Measurements from ENCODE around the gene ZDHHC1. TPM values are rescaled to one million over a fixed set of nuclear protein-coding genes. Genes with fewer than 3 reads are reported as not detected.

Gene ZDHHC1
- total RNA-seq, 2 donors from 2014 or later = 0.35 TPM; not detected in 1

DNA sequence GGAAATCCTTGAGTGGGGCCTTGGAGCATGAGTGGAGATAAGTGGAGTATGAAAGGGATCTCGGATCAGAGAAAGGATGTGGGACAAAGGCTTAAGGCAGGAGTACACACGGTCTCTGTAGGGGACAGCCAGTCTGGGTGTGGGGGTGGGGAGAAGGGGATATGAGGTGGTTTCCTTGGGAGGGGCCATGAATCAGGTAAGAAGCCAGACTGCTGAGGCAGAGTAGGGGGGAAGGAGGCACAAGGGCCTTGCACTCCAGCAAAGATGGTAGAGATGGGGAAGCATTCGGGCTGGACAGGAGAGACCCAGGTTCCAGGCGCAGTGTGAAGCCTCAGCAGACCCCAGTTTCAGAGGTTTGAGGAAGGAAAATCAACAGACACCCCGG lies 16.2 kb upstream of the ZDHHC1 start:
- Mint-ChIP-seq H3K27ac (no peak overlapping the region), H3K4me3 (peak overlapping the region; percentile 67), H3K36me3 (ENCODE audit: low read depth) (no peaks in the 10 kb centered on the region), H3K27me3 (peaks cover 20% of the 10 kb centered on the region), H3K4me1 (peaks cover 14% of the 10 kb centered on the region)
- no peak for DNase-seq
- no peak for ATAC-seq
- H3K9me3 ChIP-seq (ENCODE audit: control insufficient read depth, low read length, poor library complexity, severe bottlenecking) = no peaks in the 10 kb centered on the region

- Mint-ChIP-seq H3K27ac (no peak overlapping the region), H3K36me3 (ENCODE audit: low read depth) (peaks cover 3% of the 10 kb centered on the region), H3K4me3 (peak overlapping the region; percentile 67), H3K27me3 (peaks cover 26% of the 10 kb centered on the region), H3K4me1 (peaks cover 14% of the 10 kb centered on the region)
- no peak for DNase-seq
- no peaks in the 10 kb centered on the region for H3K9me3 ChIP-seq (ENCODE audit: control insufficient read depth, low read length, poor library complexity, severe bottlenecking)
- no peak for ATAC-seq
Measured at GRCh38 chr16:67431775-67432505, 15.7 kb upstream of the ZDHHC1 start.

GRCh38 chr16:67430977-67431774 lies 14.9 kb upstream of the ZDHHC1 start, which contains the start of gene HSD11B2:
HSD11B2 (plus strand) TSS chr16:67431121; CDS start chr16:67431249, 128 bp downstream.
- Mint-ChIP-seq H3K36me3 (ENCODE audit: low read depth) (peaks cover 6% of the 10 kb centered on the region), H3K4me3 (peak within 1 kb of the TSS; percentile 88), H3K27ac (no peak within 1 kb of the TSS), H3K4me1 (peaks cover 14% of the 10 kb centered on the region), H3K27me3 (peaks cover 32% of the 10 kb centered on the region)
- DNase-seq = peak in 2 of 3 donors; percentile 25 to 28
- peak; percentile 51 for ATAC-seq
- no peaks in the 10 kb centered on the region for H3K9me3 ChIP-seq (ENCODE audit: control insufficient read depth, low read length, poor library complexity, severe bottlenecking)

- peak overlapping the region; percentile 88 for H3K4me3 Mint-ChIP-seq
- no peak overlapping the region for H3K27ac Mint-ChIP-seq
- DNase-seq (no peak), ATAC-seq (peak; percentile 47)
- peaks cover 14% of the 10 kb centered on the region for H3K4me1 Mint-ChIP-seq
- peaks cover 33% of the 10 kb centered on the region for H3K27me3 Mint-ChIP-seq
- H3K36me3 Mint-ChIP-seq (ENCODE audit: low read depth) = peaks cover 6% of the 10 kb centered on the region
- no peaks in the 10 kb centered on the region for H3K9me3 ChIP-seq (ENCODE audit: control insufficient read depth, low read length, poor library complexity, severe bottlenecking)
Measured at GRCh38 chr16:67430504-67430976, 14.3 kb upstream of the ZDHHC1 start.

DNA sequence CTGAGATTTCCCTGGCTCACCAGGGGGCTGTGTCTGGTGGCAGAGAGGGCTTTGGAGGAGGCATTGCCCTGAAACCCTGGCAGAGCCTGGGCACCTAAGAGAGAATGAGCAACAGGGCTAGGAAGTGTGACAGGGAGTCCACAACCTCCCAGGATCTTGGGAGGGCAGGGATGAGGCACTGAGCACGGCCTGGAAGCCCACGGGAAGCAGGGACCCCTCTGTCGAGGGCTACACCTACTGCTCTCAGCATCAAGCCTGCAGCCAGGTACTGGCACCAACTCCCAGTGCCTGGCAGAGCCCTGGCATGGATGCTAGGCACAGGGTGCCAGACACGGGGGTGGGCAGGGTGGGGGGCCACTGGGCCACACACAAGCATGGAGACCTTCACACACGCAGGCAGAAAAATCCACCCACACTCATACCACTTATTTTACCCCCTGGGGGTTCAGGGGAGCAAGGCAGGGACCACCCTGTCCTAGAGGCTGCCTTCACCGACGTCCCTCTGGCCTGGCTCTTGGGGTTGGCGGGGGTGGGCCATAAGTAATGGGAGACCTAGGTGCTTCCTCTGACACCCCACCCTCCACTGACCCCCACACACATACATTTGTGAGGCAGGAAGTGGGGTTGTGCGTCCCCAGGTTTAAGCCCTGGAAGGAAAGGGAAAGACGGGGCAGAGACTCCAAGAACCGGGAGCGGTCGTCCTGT lies 13.7 kb upstream of the ZDHHC1 start:
- no peaks in the 10 kb centered on the region for H3K9me3 ChIP-seq (ENCODE audit: control insufficient read depth, low read length, poor library complexity, severe bottlenecking)
- peak overlapping the region; percentile 88 for H3K4me3 Mint-ChIP-seq
- H3K27me3 Mint-ChIP-seq = peaks cover 39% of the 10 kb centered on the region
- H3K4me1 Mint-ChIP-seq = peaks cover 14% of the 10 kb centered on the region
- peaks cover 6% of the 10 kb centered on the region for H3K36me3 Mint-ChIP-seq (ENCODE audit: low read depth)
- H3K27ac Mint-ChIP-seq = no peak overlapping the region
- ATAC-seq (no peak), DNase-seq (no peak)

DNA sequence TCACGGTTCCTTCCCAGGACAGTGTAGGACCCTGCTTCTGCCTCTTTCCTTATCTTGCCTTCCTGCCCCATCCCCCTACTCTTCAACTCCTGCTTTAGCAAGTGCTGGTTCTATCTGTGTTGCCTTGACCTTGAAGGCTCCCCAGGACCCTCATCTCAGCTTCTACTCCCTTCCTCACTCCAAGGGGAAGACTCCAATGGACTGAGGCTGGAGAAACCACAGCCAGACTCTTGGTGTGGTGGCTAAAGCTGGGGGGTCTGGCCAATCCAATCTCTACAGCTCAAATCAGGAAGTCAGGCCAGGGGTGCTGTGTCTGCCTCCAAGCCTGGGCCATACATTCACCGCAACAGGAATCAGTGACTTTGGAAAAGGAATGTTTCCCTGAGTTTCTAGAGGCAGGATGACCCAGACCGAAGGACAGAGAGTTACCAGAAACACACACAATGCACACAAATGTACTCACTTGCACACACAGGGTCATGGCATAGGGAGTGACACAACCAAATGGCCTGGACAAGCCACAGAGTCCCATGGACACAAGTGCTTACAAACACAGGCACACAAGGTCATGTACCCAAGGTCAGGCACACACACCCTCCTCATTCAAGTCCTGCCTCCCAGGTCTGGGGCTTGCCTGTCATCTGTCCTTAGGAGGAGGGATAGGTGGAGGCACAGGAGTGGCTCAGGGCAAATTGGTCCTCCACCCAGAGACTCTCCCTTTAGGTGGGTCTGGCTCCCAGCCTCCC lies 12.9 kb upstream of the ZDHHC1 start:
- Mint-ChIP-seq H3K27ac (no peak overlapping the region), H3K27me3 (peaks cover 43% of the 10 kb centered on the region), H3K36me3 (ENCODE audit: low read depth) (peaks cover 6% of the 10 kb centered on the region), H3K4me1 (peaks cover 13% of the 10 kb centered on the region), H3K4me3 (peak overlapping the region; percentile 84)
- H3K9me3 ChIP-seq (ENCODE audit: control insufficient read depth, low read length, poor library complexity, severe bottlenecking) = no peaks in the 10 kb centered on the region
- ATAC-seq = no peak
- no peak for DNase-seq

DNA sequence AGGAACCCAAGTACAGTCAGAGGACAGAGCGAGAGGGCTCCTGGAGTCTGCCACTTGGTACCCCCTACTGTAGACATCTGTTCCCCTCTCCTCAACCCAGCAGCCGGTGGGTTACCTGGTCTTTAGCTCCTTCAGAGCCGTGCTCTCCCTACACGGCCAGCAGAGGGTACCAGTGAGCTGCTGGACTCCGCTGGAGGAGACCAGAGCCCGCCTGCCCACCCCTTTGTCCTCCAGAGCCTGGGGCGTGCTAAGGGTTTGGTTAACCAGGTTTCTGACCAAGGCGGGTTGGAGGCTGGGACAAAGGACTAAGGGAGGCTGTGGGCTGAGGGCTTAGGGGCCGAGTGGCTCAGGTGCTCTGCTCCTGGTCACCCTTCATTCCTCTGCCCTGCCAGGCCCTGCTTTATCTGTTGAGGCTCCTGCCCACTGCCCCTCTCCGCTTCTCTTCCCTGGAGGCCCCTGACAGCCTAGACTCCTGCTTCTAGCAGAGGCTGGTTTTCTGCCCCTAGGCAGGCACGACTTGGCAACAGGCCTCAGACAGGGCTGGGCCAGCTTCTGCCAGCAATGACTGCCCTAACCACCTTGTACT lies 12.0 kb upstream of the ZDHHC1 start:
- DNase-seq = peak in 2 of 3 donors; percentile 23 to 36
- Mint-ChIP-seq H3K36me3 (ENCODE audit: low read depth) (peaks cover 6% of the 10 kb centered on the region), H3K27ac (no peak overlapping the region), H3K4me3 (no peak overlapping the region), H3K27me3 (peaks cover 52% of the 10 kb centered on the region), H3K4me1 (peaks cover 11% of the 10 kb centered on the region)
- no peaks in the 10 kb centered on the region for H3K9me3 ChIP-seq (ENCODE audit: control insufficient read depth, low read length, poor library complexity, severe bottlenecking)
- ATAC-seq = peak; percentile 64

DNA sequence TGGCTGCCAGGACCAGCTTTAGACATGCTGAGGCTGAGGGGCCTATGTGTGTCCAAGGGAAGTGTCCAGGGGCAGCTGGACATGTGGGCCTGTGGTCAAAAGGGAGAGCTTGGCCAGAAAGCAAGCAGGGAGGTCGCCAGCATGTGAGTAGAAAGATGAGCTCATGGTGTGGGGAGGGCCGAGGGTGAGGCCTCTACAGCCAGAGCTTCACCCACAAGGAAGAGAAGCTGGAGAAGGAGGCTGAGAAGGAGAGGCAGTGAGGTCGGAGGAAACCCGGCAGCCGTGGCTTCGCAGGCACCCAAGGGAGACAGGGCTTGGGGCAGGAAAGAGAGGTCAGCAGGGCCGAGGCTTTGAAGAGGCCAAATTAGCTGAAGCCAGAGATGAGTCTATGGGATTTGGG lies 10.7 kb upstream of the ZDHHC1 start:
- ATAC-seq (no peak), DNase-seq (no peak)
- Mint-ChIP-seq H3K27me3 (peaks cover 61% of the 10 kb centered on the region), H3K36me3 (ENCODE audit: low read depth) (peaks cover 6% of the 10 kb centered on the region), H3K27ac (no peak overlapping the region), H3K4me3 (no peak overlapping the region), H3K4me1 (peaks cover 8% of the 10 kb centered on the region)
- H3K9me3 ChIP-seq (ENCODE audit: control insufficient read depth, low read length, poor library complexity, severe bottlenecking) = no peaks in the 10 kb centered on the region

- H3K9me3 ChIP-seq (ENCODE audit: control insufficient read depth, low read length, poor library complexity, severe bottlenecking) = no peaks in the 10 kb centered on the region
- H3K27ac Mint-ChIP-seq = no peak overlapping the region
- H3K36me3 Mint-ChIP-seq (ENCODE audit: low read depth) = peaks cover 6% of the 10 kb centered on the region
- DNase-seq = no peak
- no peak overlapping the region for H3K4me3 Mint-ChIP-seq
- peaks cover 61% of the 10 kb centered on the region for H3K27me3 Mint-ChIP-seq
- no peak for ATAC-seq
- peaks cover 8% of the 10 kb centered on the region for H3K4me1 Mint-ChIP-seq
Measured at GRCh38 chr16:67426022-67426421, 9.7 kb upstream of the ZDHHC1 start.

DNA sequence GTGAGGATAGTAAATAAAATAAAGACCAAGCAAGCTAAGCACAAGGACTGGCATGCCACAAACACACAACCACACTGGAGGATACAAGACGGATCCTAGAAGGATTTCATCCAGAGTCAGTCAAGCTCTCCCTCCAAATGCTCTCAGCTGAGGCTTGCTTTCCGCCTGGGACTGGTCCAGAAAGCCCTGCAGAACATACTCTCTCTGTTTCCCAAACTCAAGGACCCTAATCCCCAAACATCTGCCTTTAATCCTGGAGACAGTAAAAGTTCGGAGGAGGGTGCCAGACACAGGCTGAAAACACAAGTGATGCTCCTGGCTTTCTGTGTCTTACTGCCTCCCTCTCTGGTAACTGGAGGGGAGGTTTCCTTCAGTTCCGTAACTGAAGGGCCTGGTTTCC lies 9.3 kb upstream of the ZDHHC1 start:
- Mint-ChIP-seq H3K27me3 (peaks cover 61% of the 10 kb centered on the region), H3K4me1 (peaks cover 8% of the 10 kb centered on the region), H3K36me3 (ENCODE audit: low read depth) (peaks cover 6% of the 10 kb centered on the region), H3K27ac (no peak overlapping the region), H3K4me3 (no peak overlapping the region)
- no peaks in the 10 kb centered on the region for H3K9me3 ChIP-seq (ENCODE audit: control insufficient read depth, low read length, poor library complexity, severe bottlenecking)
- ATAC-seq (no peak), DNase-seq (no peak)

- DNase-seq (no peak), ATAC-seq (no peak)
- Mint-ChIP-seq H3K27me3 (peaks cover 61% of the 10 kb centered on the region), H3K36me3 (ENCODE audit: low read depth) (peaks cover 6% of the 10 kb centered on the region), H3K4me1 (peaks cover 5% of the 10 kb centered on the region), H3K4me3 (no peak overlapping the region), H3K27ac (no peak overlapping the region)
- no peaks in the 10 kb centered on the region for H3K9me3 ChIP-seq (ENCODE audit: control insufficient read depth, low read length, poor library complexity, severe bottlenecking)
Measured at GRCh38 chr16:67425061-67425460, 8.8 kb upstream of the ZDHHC1 start.

GRCh38 chr16:67424261-67424615 lies 8.0 kb upstream of the ZDHHC1 start:
- Mint-ChIP-seq H3K36me3 (ENCODE audit: low read depth) (peaks cover 6% of the 10 kb centered on the region), H3K27ac (no peak overlapping the region), H3K27me3 (peaks cover 61% of the 10 kb centered on the region), H3K4me3 (no peak overlapping the region), H3K4me1 (peaks cover 9% of the 10 kb centered on the region)
- DNase-seq (no peak), ATAC-seq (no peak)
- no peaks in the 10 kb centered on the region for H3K9me3 ChIP-seq (ENCODE audit: control insufficient read depth, low read length, poor library complexity, severe bottlenecking)
